Activated T-cell treated with anti-CD3 and anti-CD28 coated beads, Interleukin-2, amount 50 U/mL, for 1 hour (primary cell): ENCODE results near the gene LAS1L.
"Not testable (repeated sequence)": the region's sequence is repeated elsewhere in the genome, so short reads cannot be mapped to it uniquely, and the experiment has no call there.

Experiments used
- DNase-seq: peaks from one replicate; pipeline ENCODE4 v3.0.0-alpha.2; 2020

Gene LAS1L

GRCh38 chrX:65516756-65517155, 17.8 kb downstream of the LAS1L start:
- DNase-seq = no peak

DNA sequence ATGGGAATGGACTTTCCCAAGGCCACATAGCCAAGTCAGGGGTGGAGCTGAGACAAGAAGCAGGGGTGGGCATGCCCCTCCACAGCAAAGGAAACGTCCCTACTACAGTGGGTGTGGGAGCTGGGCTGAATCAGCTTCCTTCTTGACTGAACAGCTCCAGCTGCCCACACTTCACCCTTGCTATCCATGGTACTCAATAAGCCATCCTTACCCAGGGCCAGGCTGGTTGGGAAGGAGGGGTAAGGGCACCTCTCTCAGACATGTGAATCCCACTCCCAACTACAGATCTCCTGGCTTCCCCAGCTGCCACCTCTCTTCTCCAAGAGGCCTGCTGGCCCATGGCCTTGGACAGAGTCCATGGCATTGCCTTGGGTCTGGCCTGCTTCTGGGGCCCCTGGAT, 21.0 kb downstream of the LAS1L start:
- no peak for DNase-seq

DNA sequence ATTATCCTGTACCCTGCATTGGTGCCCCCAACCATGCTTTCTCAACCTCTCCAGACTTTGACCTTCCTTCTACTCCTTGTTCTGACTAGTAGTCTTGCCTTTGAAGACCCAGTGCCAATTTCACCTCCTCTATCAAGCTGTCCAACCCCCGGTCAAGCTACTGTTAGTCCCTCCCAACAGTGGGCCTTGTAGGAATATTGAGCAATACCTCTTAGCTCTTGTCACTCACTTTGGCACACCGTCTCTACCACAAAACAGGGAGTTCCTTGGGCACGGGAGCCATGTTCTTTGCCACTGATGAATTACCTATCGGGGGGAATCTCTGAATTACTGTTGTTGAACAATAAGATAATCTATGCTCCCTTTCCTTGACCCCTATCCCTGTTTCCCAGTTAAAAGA, 25.2 kb downstream of the LAS1L start:
- no peak for DNase-seq

GRCh38 chrX:65508851-65509250, 25.7 kb downstream of the LAS1L start:
- no peak for DNase-seq

- no peak for DNase-seq
These were observed 32.0 kb downstream of the LAS1L start for GRCh38 chrX:65502618-65503017.

- no peak for DNase-seq
These were observed 41.2 kb downstream of the LAS1L start for GRCh38 chrX:65493431-65493830.

GRCh38 chrX:65491620-65492019, 43.0 kb downstream of the LAS1L start:
- no peak for DNase-seq

DNA sequence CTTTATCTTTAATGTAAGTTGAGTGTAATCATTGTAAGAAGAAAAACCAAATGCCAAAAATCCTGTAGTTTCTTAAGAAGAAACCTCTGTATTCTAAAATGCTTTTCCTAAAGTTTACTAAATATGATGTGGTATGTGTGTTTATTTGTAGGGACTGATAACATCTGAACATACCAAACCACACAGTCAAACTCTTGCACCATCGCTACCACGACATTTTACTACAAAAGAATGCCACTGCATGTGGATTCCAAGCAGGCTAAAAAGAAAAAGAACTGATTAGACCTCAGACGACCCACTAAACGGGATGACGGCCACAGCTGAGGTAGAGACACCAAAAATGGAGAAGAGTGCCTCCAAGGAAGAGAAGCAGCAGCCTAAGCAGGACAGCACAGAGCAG, 46.1 kb downstream of the LAS1L start:
- DNase-seq = no peak

GRCh38 chrX:65480960-65481359, 53.6 kb downstream of the LAS1L start:
- DNase-seq = no peak

DNA sequence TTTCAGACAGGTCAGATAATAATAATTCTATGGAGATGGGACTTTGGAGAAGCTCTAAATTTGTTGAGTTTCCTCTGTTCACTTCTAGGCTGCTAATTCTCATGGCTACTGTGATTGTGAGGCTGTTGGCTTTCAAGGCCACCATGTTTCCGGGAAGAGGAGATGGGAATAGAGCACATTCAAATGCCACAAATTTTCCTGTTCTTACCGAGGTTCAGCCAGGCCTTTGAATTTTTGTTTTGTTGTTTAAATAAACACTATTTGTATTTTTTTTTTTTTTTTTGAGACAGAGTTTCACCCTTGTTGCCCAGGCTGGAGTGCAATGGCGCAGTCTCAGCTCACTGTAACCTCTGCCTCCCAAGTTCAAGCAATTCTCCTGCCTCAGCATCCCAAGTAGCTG, 55.5 kb downstream of the LAS1L start:
- DNase-seq = not testable (repeated sequence)

DNA sequence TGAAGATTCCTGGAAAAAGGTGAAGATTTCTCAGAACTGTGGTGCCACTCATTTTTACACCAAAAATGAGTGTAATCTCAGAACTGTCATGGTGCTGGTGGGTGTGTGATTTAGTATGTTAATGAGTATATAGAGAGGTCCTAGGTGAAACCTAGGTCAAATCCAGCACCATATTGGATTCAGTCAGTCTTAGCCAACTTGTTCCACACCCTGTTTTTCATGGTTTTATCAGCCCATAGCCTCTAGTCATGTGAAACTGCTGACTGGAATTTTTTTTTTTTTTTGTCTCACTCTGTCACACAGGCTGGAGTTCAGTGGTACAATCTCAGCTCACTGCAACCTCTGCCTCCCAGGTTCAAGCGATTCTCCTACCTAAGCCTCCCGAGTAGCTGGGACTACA, 58.0 kb downstream of the LAS1L start:
- no peak for DNase-seq

DNA sequence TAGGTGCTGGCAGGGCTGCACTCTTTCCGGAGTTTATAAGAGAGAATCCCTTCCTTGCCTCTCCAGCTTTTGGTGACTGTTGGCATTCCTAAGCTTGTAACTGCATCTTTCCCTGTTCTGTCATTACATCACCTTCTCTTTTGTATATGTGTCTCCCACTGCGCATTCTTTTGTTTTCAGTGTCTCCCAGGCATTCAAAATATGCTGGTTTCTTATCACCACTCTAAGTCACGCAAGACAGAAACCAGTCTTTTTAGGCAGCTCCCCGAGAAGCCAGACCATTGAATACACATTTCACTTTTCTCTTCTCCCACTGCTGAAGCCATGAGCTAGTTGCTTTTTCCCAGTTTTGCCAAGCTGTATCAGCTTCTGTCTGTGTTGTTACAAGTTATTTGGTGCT, 71.0 kb downstream of the LAS1L start:
- DNase-seq = no peak
